Endothelial cell of umbilical vein (primary cell): ENCODE results near the gene ZNF487. TPM values are rescaled to one million over a fixed set of nuclear protein-coding genes. Genes with fewer than 3 reads are reported as not detected.
"Not testable (repeated sequence)": the region's sequence is repeated elsewhere in the genome, so short reads cannot be mapped to it uniquely, and the experiment has no call there.

Experiments used
- BruUV-seq: library from RNA; stranded (reverse); fragments of 400-500 nt; replicated peaks from 2 replicates; lab custom pipeline; 2021; lab: Mats Ljungman, UMichigan
- CTCF ChIA-PET: fragments of 300-600, 350-600 bp; sonication (Branson Sonifier 250); formaldehyde crosslinking; loops from one replicate; lab custom pipeline; 2021; ENCODE audit warnings: antibody characterized with exemption, inconsistent platforms; lab: Charles Lee
- POLR2A ChIA-PET: fragments of 300-600, 350-600 bp; sonication (Branson Sonifier 250); formaldehyde crosslinking; loops from one replicate; lab custom pipeline; 2021; ENCODE audit warnings: antibody characterized with exemption, inconsistent platforms; lab: Charles Lee
- DNase-seq: peaks from one replicate; pipeline ENCODE4 v3.0.0-alpha.2; 2011; ENCODE audit warnings: low read depth, low spot score
- FAIRE-seq: peaks from 2 replicates; lab custom pipeline; 2011; peaks lifted over from hg19 to GRCh38; lab: Jason Lieb, UNC
- H2AFZ ChIP-seq: 2 replicates; pipeline ENCODE4 v1.6.0; 2012; ENCODE audit warnings: low read depth, low read length, control low read depth, inconsistent platforms
- H3K27ac ChIP-seq: 2 replicates; pipeline ENCODE4 v1.5.1; 2011; ENCODE audit warnings: low read depth, mild to moderate bottlenecking, control low read depth, low read length, moderate library complexity; ENCODE audit not compliant: insufficient read depth
- H3K27me3 ChIP-seq, 2 experiments: 2 replicates each; pipeline versions ENCODE4 v1.6.0 to v1.6.1; 2011; ENCODE audit warnings: low read length in 2 of 2, mixed read lengths in 1 of 2; ENCODE audit not compliant: control insufficient read depth in 2 of 2, insufficient read depth in 2 of 2
- H3K36me3 ChIP-seq, 2 experiments: 2 replicates in 1 of 2; 3 replicates in 1 of 2; pipeline ENCODE4 v1.5.1; 2011; ENCODE audit warnings: low read length in 2 of 2, mild to moderate bottlenecking in 1 of 2, moderate library complexity in 1 of 2; ENCODE audit not compliant: control insufficient read depth in 2 of 2, insufficient read depth in 2 of 2; ENCODE audit errors: extremely low read depth in 1 of 2
- H3K4me1 ChIP-seq: 3 replicates; pipeline ENCODE4 v1.5.1; 2011; ENCODE audit warnings: mild to moderate bottlenecking, low read length; ENCODE audit not compliant: control insufficient read depth, insufficient read depth; ENCODE audit errors: extremely low read depth
- H3K4me2 ChIP-seq: 2 replicates; pipeline ENCODE4 v1.6.1; 2011; ENCODE audit warnings: low read length, control low read depth, mixed read lengths; ENCODE audit not compliant: insufficient read depth
- H3K4me3 ChIP-seq, 3 experiments: fragments of 200-600 bp in 1 of 3; sonication (generic), shearing (Covaris generic) in 1 of 3; replicated peaks in 1 of 3; 2 replicates each; pipeline ENCODE4 v1.5.1; 2011 to 2016; ENCODE audit warnings: control low read depth in 3 of 3, low read length in 3 of 3, mild to moderate bottlenecking in 2 of 3, inconsistent platforms in 1 of 3, low read depth in 1 of 3, moderate library complexity in 1 of 3; ENCODE audit not compliant: insufficient read depth in 1 of 3
- H3K79me2 ChIP-seq: 2 replicates; pipeline ENCODE4 v1.6.0; 2012; ENCODE audit warnings: low read length, inconsistent platforms; ENCODE audit not compliant: control insufficient read depth, insufficient read depth
- H3K9ac ChIP-seq: replicated peaks from 2 replicates; pipeline ENCODE3; 2011; ENCODE audit warnings: low read length, control low read depth; ENCODE audit not compliant: insufficient read depth; ENCODE audit errors: extremely low read depth
- H3K9me1 ChIP-seq: replicated peaks from 3 replicates; pipeline ENCODE4 v1.6.0; 2011; ENCODE audit warnings: mild to moderate bottlenecking, low read length; ENCODE audit not compliant: control insufficient read depth, insufficient read depth; ENCODE audit errors: extremely low read depth
- H3K9me3 ChIP-seq: replicated peaks from 2 replicates; pipeline ENCODE4 v1.5.1; 2012; ENCODE audit warnings: low read length, inconsistent platforms; ENCODE audit not compliant: control insufficient read depth, insufficient read depth
- H4K20me1 ChIP-seq: replicated peaks from 2 replicates; pipeline ENCODE3; 2011; ENCODE audit warnings: mild to moderate bottlenecking, low read length; ENCODE audit not compliant: control insufficient read depth, insufficient read depth; ENCODE audit errors: extremely low read depth
- CTCF ChIP-seq, 2 donors: IDR thresholded peaks; 1 replicate in 1 of 2; 2 replicates in 1 of 2; pipeline ENCODE4 v1.5.1; 2011; ENCODE audit warnings: low read length in 2 of 2, mild to moderate bottlenecking in 2 of 2, moderate library complexity in 2 of 2, control low read depth in 1 of 2, inconsistent platforms in 1 of 2, low read depth in 1 of 2; ENCODE audit not compliant: insufficient read depth in 1 of 2; ENCODE audit errors: extremely low read depth in 1 of 2
- EZH2 ChIP-seq: IDR thresholded peaks from 2 replicates; pipeline ENCODE4 v1.6.1; 2012; ENCODE audit warnings: borderline replicate concordance, low read depth, mild to moderate bottlenecking, moderate library complexity, low read length, inconsistent platforms; ENCODE audit not compliant: severe bottlenecking
- FOS ChIP-seq: IDR thresholded peaks from 2 replicates; pipeline ENCODE4 v1.6.1; 2011; ENCODE audit warnings: mild to moderate bottlenecking, low read length, moderate library complexity, borderline replicate concordance; ENCODE audit not compliant: insufficient read depth
- GATA2 ChIP-seq: IDR thresholded peaks from 2 replicates; pipeline ENCODE4 v1.7.0; 2011; ENCODE audit warnings: low read depth, mild to moderate bottlenecking, moderate library complexity, mixed read lengths, low read length; ENCODE audit not compliant: insufficient read length, insufficient read depth
- JUN ChIP-seq: IDR thresholded peaks from 2 replicates; pipeline ENCODE4 v1.6.1; 2011; ENCODE audit warnings: borderline replicate concordance, low read depth; ENCODE audit not compliant: insufficient read length, insufficient read depth
- MAX ChIP-seq: IDR thresholded peaks from 2 replicates; pipeline ENCODE4 v1.6.1; 2011; ENCODE audit not compliant: insufficient read depth, insufficient read length
- MYC ChIP-seq: IDR thresholded peaks from one replicate; pipeline ENCODE4 v1.6.1; 2011; ENCODE audit warnings: mild to moderate bottlenecking, low read depth, low read length
- POLR2A ChIP-seq: IDR thresholded peaks from 2 replicates; pipeline ENCODE4 v1.6.1; 2012; ENCODE audit warnings: low read depth, mild to moderate bottlenecking, control low read depth, low read length
- POLR2AphosphoS5 ChIP-seq: IDR thresholded peaks from 2 replicates; pipeline ENCODE4 v1.6.1; 2012; ENCODE audit warnings: low read depth, mild to moderate bottlenecking, control low read depth, low read length, moderate library complexity; ENCODE audit not compliant: insufficient read depth
- dilution Hi-C: fragments of 300-500 bp; cut with MboI; formaldehyde crosslinking; loops from one replicate; pipeline ENCODE4 v1.15.0; 2019; ENCODE audit warnings: low sequenced_read_pairs; ENCODE audit not compliant: extremely low pct_ligation_motif_present
- intact Hi-C: fragments of 100-400 bp; cut with micrococcal nuclease; formaldehyde crosslinking; loops from one replicate; pipeline ENCODE4 v1.10.0; 2022
- polyA plus RNA-seq, 4 experiments: library from polyadenylated mRNA; depleted of rRNA in 3 of 4; stranded (reverse) in 3 of 4; unstranded in 1 of 4; fragments of >200 nt; gene quantifications; 2 replicates each; pipeline versions ENCODE4 v1.2.1 to v1.2.3, GENCODE V29; 2011 to 2012; ENCODE audit warnings: missing spikeins in 1 of 4
- total RNA-seq: library from RNA; stranded (reverse); gene quantifications from 2 replicates; pipeline ENCODE4 v1.2.3, GENCODE V29; 2021

Gene ZNF487
- total and polyA plus RNA-seq, 2 donors (not counting 3 experiments of a cell fraction or from before 2014, with no cell fraction given), result 2.1 to 2.6 TPM

- Histone ChIP-seq H3K9me1 (no peaks in the 10 kb centered on the region), H3K9me3 (no peaks in the 10 kb centered on the region), H3K9ac (no peak overlapping the region), H2AFZ (no peak overlapping the region), H3K27me3 (no peaks in the 10 kb centered on the region), H3K27ac (no peak overlapping the region), H4K20me1 (no peaks in the 10 kb centered on the region), H3K4me1 (peaks cover 12% of the 10 kb centered on the region), H3K36me3 (no peaks in the 10 kb centered on the region), H3K4me2 (no peak overlapping the region), H3K4me3 (no peak overlapping the region), H3K79me2 (no peaks in the 10 kb centered on the region)
- ChIA-PET CTCF (interaction anchor here (0.6 kb wide), 1 partner anchor 106 kb away, joined by 3 read pairs; no protein-coding TSS in a partner anchor), POLR2A (no interaction called here)
- intact Hi-C loops (no loop called here), dilution Hi-C loops (no loop called here)
- no peak for FAIRE-seq
- no peak for TF ChIP-seq POLR2AphosphoS5
- no peak for TF ChIP-seq FOS
- TF ChIP-seq MAX, result no peak
- TF ChIP-seq CTCF (IDR thresholded peaks at IDR 0.05; ENCODE audit: extremely low read depth in 1 of 2, insufficient read depth in 1 of 2, low read depth in 1 of 2, low read length in 2 of 2), result no peak
- TF ChIP-seq MYC, result no peak
- TF ChIP-seq GATA2, result no peak
- TF ChIP-seq POLR2A, result no peak
- no peak for TF ChIP-seq EZH2
- no peak for TF ChIP-seq JUN
- no TSS peak for BruUV-seq
- DNase-seq, result no peak
These were observed 16.4 kb downstream of the ZNF487 start for GRCh38 chr10:43453266-43453831.

- H3K4me2 ChIP-seq, FAIRE-seq, DNase-seq, H3K27ac ChIP-seq, H3K4me3 ChIP-seq, POLR2A ChIA-PET, H3K36me3 ChIP-seq, H3K9ac ChIP-seq, H3K79me2 ChIP-seq, H3K9me3 ChIP-seq, dilution Hi-C loops, H3K9me1 ChIP-seq, H4K20me1 ChIP-seq, H2AFZ ChIP-seq, BruUV-seq, H3K27me3 ChIP-seq: not testable (repeated sequence)
- CTCF ChIA-PET, result interaction anchor here (0.5 to 0.6 kb wide), 2 partner anchors 107 to 585 kb away, joined by 3 read pairs; no protein-coding TSS in a partner anchor
- intact Hi-C loops, result loop anchor here (1.0 kb wide), 1 partner anchor 252 kb away; no protein-coding TSS in a partner anchor
- peaks cover 12% of the 10 kb centered on the region for H3K4me1 ChIP-seq
These were observed 17.1 kb downstream of the ZNF487 start for GRCh38 chr10:43454025-43454424.
